Measurements from ENCODE around the gene DCP1B. TPM values are rescaled to one million over a fixed set of nuclear protein-coding genes. Genes with fewer than 3 reads are reported as not detected.

Gene DCP1B
- total RNA-seq, 2 experiments from 2014 or later, result 12.8 to 13.3 TPM

- Mint-ChIP-seq H3K4me1 (ENCODE audit: low read depth) (peaks cover 4% of the 10 kb centered on the region), H3K9me3 (ENCODE audit: insufficient read depth) (no peaks in the 10 kb centered on the region), H3K27me3 (ENCODE audit: low read depth) (no peaks in the 10 kb centered on the region)
These were observed 64.9 kb downstream of the DCP1B start for GRCh38 chr12:1939331-1939730.

GRCh38 chr12:1937481-1938224 is 66.6 kb downstream of the DCP1B start:
- no peak overlapping the region for H3K27ac Mint-ChIP-seq
- POLR2A ChIA-PET, result interaction anchor here (0.5 kb wide), 1 partner anchor 514 kb away, joined by 3 read pairs; no protein-coding TSS in a partner anchor

More at GRCh38 chr12:1939331-1939730, 64.9 kb downstream of the DCP1B start:
- POLR2A ChIA-PET, result interaction anchor here (1.3 to 1.4 kb wide), 2 partner anchors 144 to 286 kb away, joined by 3 to 7 read pairs; no protein-coding TSS in a partner anchor
- no peak overlapping the region for H3K27ac Mint-ChIP-seq
- ATAC-seq (no peak), DNase-seq (no peak)
- H3K36me3 Mint-ChIP-seq (ENCODE audit: low read depth), result peaks cover 13% of the 10 kb centered on the region
- CTCF ChIA-PET, result interaction anchor here (0.7 to 4.1 kb wide), 57 partner anchors 9 to 821 kb away, joined by 3 to 93 read pairs (median 4); no protein-coding TSS in a partner anchor
- H3K4me3 Mint-ChIP-seq, result no peak overlapping the region

GRCh38 chr12:1936406-1937320 is 67.6 kb downstream of the DCP1B start:
- peaks cover 6% of the 10 kb centered on the region for H3K36me3 Mint-ChIP-seq (ENCODE audit: low read depth)
- no peak overlapping the region for H3K27ac Mint-ChIP-seq
- ATAC-seq (no peak), DNase-seq (no peak)
- no peaks in the 10 kb centered on the region for H3K27me3 Mint-ChIP-seq (ENCODE audit: low read depth)
- H3K4me1 Mint-ChIP-seq (ENCODE audit: low read depth), result peaks cover 4% of the 10 kb centered on the region
- no peaks in the 10 kb centered on the region for H3K9me3 Mint-ChIP-seq (ENCODE audit: insufficient read depth)
- ChIA-PET CTCF (no interaction called here), POLR2A (no interaction called here)
- no peak overlapping the region for H3K4me3 Mint-ChIP-seq

More at GRCh38 chr12:1937481-1938224, 66.6 kb downstream of the DCP1B start:
- H3K4me1 Mint-ChIP-seq (ENCODE audit: low read depth), result peaks cover 4% of the 10 kb centered on the region
- no peak for ATAC-seq
- no peaks in the 10 kb centered on the region for H3K27me3 Mint-ChIP-seq (ENCODE audit: low read depth)
- CTCF ChIA-PET, result interaction anchor here (4.1 kb wide), 1 partner anchor 147 kb away, joined by 91 read pairs; no protein-coding TSS in a partner anchor
- H3K36me3 Mint-ChIP-seq (ENCODE audit: low read depth), result peaks cover 6% of the 10 kb centered on the region
- no peak overlapping the region for H3K4me3 Mint-ChIP-seq
- H3K9me3 Mint-ChIP-seq (ENCODE audit: insufficient read depth), result no peaks in the 10 kb centered on the region
- no peak for DNase-seq

- Mint-ChIP-seq H3K27ac (no peak overlapping the region), H3K4me1 (ENCODE audit: low read depth) (peaks cover 4% of the 10 kb centered on the region), H3K36me3 (ENCODE audit: low read depth) (peaks cover 2% of the 10 kb centered on the region), H3K4me3 (no peak overlapping the region), H3K27me3 (ENCODE audit: low read depth) (no peaks in the 10 kb centered on the region), H3K9me3 (ENCODE audit: insufficient read depth) (no peaks in the 10 kb centered on the region)
- POLR2A ChIA-PET, result no interaction called here
- DNase-seq (no peak), ATAC-seq (no peak)
- CTCF ChIA-PET, result no interaction called here
These were observed 68.4 kb downstream of the DCP1B start for GRCh38 chr12:1935700-1936378.

- Mint-ChIP-seq H3K27ac (no peak overlapping the region), H3K36me3 (ENCODE audit: low read depth) (no peaks in the 10 kb centered on the region), H3K27me3 (ENCODE audit: low read depth) (no peaks in the 10 kb centered on the region), H3K4me1 (ENCODE audit: low read depth) (peaks cover 7% of the 10 kb centered on the region), H3K4me3 (no peak overlapping the region), H3K9me3 (ENCODE audit: insufficient read depth) (no peaks in the 10 kb centered on the region)
- DNase-seq (no peak), ATAC-seq (no peak)
- POLR2A ChIA-PET, result no interaction called here
- CTCF ChIA-PET, result no interaction called here
These were observed 69.0 kb downstream of the DCP1B start for GRCh38 chr12:1935242-1935641.

GRCh38 chr12:1934831-1935230 is 69.4 kb downstream of the DCP1B start:
- no peak for ATAC-seq
- Mint-ChIP-seq H3K4me1 (ENCODE audit: low read depth) (peaks cover 8% of the 10 kb centered on the region), H3K36me3 (ENCODE audit: low read depth) (no peaks in the 10 kb centered on the region), H3K4me3 (no peak overlapping the region), H3K9me3 (ENCODE audit: insufficient read depth) (no peaks in the 10 kb centered on the region), H3K27me3 (ENCODE audit: low read depth) (no peaks in the 10 kb centered on the region), H3K27ac (no peak overlapping the region)
- POLR2A ChIA-PET, result no interaction called here
- CTCF ChIA-PET, result no interaction called here
- no peak for DNase-seq

GRCh38 chr12:1934068-1934467 is 70.2 kb downstream of the DCP1B start:
- Mint-ChIP-seq H3K9me3 (ENCODE audit: insufficient read depth) (no peaks in the 10 kb centered on the region), H3K36me3 (ENCODE audit: low read depth) (no peaks in the 10 kb centered on the region), H3K4me1 (ENCODE audit: low read depth) (peaks cover 11% of the 10 kb centered on the region), H3K27me3 (ENCODE audit: low read depth) (no peaks in the 10 kb centered on the region), H3K27ac (no peak overlapping the region), H3K4me3 (no peak overlapping the region)
- ATAC-seq (no peak), DNase-seq (no peak)
- CTCF ChIA-PET, result no interaction called here
- POLR2A ChIA-PET, result no interaction called here

- Mint-ChIP-seq H3K4me1 (ENCODE audit: low read depth) (peaks cover 11% of the 10 kb centered on the region), H3K36me3 (ENCODE audit: low read depth) (no peaks in the 10 kb centered on the region), H3K27ac (no peak overlapping the region), H3K4me3 (no peak overlapping the region), H3K27me3 (ENCODE audit: low read depth) (no peaks in the 10 kb centered on the region), H3K9me3 (ENCODE audit: insufficient read depth) (no peaks in the 10 kb centered on the region)
- POLR2A ChIA-PET, result no interaction called here
- CTCF ChIA-PET, result no interaction called here
- ATAC-seq (no peak), DNase-seq (no peak)
These were observed 70.8 kb downstream of the DCP1B start for GRCh38 chr12:1933342-1934051.

- CTCF ChIA-PET, result no interaction called here
These were observed 71.9 kb downstream of the DCP1B start for GRCh38 chr12:1932264-1932777.

GRCh38 chr12:1931642-1932041 is 72.6 kb downstream of the DCP1B start:
- POLR2A ChIA-PET, result no interaction called here
- Mint-ChIP-seq H3K9me3 (ENCODE audit: insufficient read depth) (no peaks in the 10 kb centered on the region), H3K36me3 (ENCODE audit: low read depth) (no peaks in the 10 kb centered on the region), H3K27me3 (ENCODE audit: low read depth) (no peaks in the 10 kb centered on the region), H3K27ac (no peak overlapping the region), H3K4me1 (ENCODE audit: low read depth) (peaks cover 11% of the 10 kb centered on the region), H3K4me3 (no peak overlapping the region)
- CTCF ChIA-PET, result interaction anchor here (0.7 kb wide), 1 partner anchor 9 kb away, joined by 3 read pairs; no protein-coding TSS in a partner anchor
- DNase-seq (no peak), ATAC-seq (no peak)

More at GRCh38 chr12:1932264-1932777, 71.9 kb downstream of the DCP1B start:
- DNase-seq (no peak), ATAC-seq (no peak)
- Mint-ChIP-seq H3K4me3 (no peak overlapping the region), H3K4me1 (ENCODE audit: low read depth) (peaks cover 11% of the 10 kb centered on the region), H3K9me3 (ENCODE audit: insufficient read depth) (no peaks in the 10 kb centered on the region), H3K36me3 (ENCODE audit: low read depth) (no peaks in the 10 kb centered on the region), H3K27ac (no peak overlapping the region), H3K27me3 (ENCODE audit: low read depth) (no peaks in the 10 kb centered on the region)
- POLR2A ChIA-PET, result no interaction called here

All from activated CD8-positive, alpha-beta T cell treated with anti-CD3 and anti-CD28 coated beads, Interleukin-2, amount 10 ng/mL, durations not matched to agents 7 days and 5 days (primary cell).